HepG2 (cell line): ENCODE data around the gene ANKS3. TPM values are rescaled to one million over a fixed set of nuclear protein-coding genes. Genes with fewer than 3 reads are reported as not detected.
A peak's percentile ranks its signal among the peaks of the same experiment; 100 is the strongest.

Source experiments
- CBX2 ChIP-seq, 2 experiments: fragments of 200-600 bp in 1 of 2; sonication (generic); formaldehyde crosslinking in 1 of 2; IDR thresholded peaks; 2 replicates each; pipeline versions ENCODE4 v1.7.0 to v1.8.1; 2018 to 2022; ENCODE audit warnings: low read depth in 2 of 2, low read length in 1 of 2, mild to moderate bottlenecking in 1 of 2, missing genetic modification reagents in 1 of 2
- CBX5 ChIP-seq: sonication (generic); formaldehyde crosslinking; IDR thresholded peaks from 2 replicates; pipeline ENCODE4 v1.4.0; 2020; ENCODE audit warnings: missing genetic modification reagents, borderline replicate concordance
- KAT8 ChIP-seq: IDR thresholded peaks from 2 replicates; pipeline ENCODE4 v1.6.1; 2016; ENCODE audit warnings: missing genetic modification reagents, missing compliant biosample characterization
- KDM5B ChIP-seq: sonication (generic); formaldehyde crosslinking; IDR thresholded peaks from 2 replicates; pipeline ENCODE4 v1.4.0; 2020; ENCODE audit warnings: missing genetic modification reagents, mild to moderate bottlenecking, borderline replicate concordance
- NFYC ChIP-seq: IDR thresholded peaks from 2 replicates; pipeline ENCODE4 v1.6.1; 2016; ENCODE audit warnings: missing genetic modification reagents, missing compliant biosample characterization
- POLR2AphosphoS5 ChIP-seq: IDR thresholded peaks from 2 replicates; pipeline ENCODE4 v1.6.1; 2012; ENCODE audit warnings: low read depth, low read length
- SKI ChIP-seq: fragments of 450-650 bp; IDR thresholded peaks from one replicate; pipeline ENCODE4 v1.6.1; 2018; ENCODE audit warnings: mild to moderate bottlenecking; ENCODE audit not compliant: partially characterized antibody
- ZFX ChIP-seq: sonication (generic); formaldehyde crosslinking; IDR thresholded peaks from 2 replicates; pipeline ENCODE4 v1.4.0; 2020; ENCODE audit warnings: mild to moderate bottlenecking, low read depth, missing genetic modification reagents, moderate library complexity
- ZNF292 ChIP-seq: sonication (generic); formaldehyde crosslinking; IDR thresholded peaks from 2 replicates; pipeline ENCODE4 v1.8.1; 2022; ENCODE audit warnings: mild to moderate bottlenecking, low read depth, missing genetic modification reagents, borderline replicate concordance
- ZNF460 ChIP-seq: sonication (generic); formaldehyde crosslinking; IDR thresholded peaks from 2 replicates; pipeline ENCODE4 v1.5.1; 2020; ENCODE audit warnings: missing genetic modification reagents, mild to moderate bottlenecking, borderline replicate concordance
- ZNF496 ChIP-seq: sonication (generic); formaldehyde crosslinking; IDR thresholded peaks from 2 replicates; pipeline ENCODE4 v1.8.1; 2023; ENCODE audit warnings: mild to moderate bottlenecking, moderate library complexity, missing genetic modification reagents; ENCODE audit not compliant: insufficient replicate concordance
- ZNF557 ChIP-seq: sonication (generic); formaldehyde crosslinking; IDR thresholded peaks from 2 replicates; pipeline ENCODE4 v1.4.0; 2020; ENCODE audit warnings: missing genetic modification reagents
- ZNF713 ChIP-seq: sonication (generic); formaldehyde crosslinking; IDR thresholded peaks from 2 replicates; pipeline ENCODE4 v1.4.0; 2020; ENCODE audit warnings: mild to moderate bottlenecking, missing genetic modification reagents
- ZNF724P ChIP-seq: sonication (generic); formaldehyde crosslinking; IDR thresholded peaks from 2 replicates; pipeline ENCODE4 v1.8.0; 2022; ENCODE audit warnings: missing genetic modification reagents, borderline replicate concordance
- polyA plus RNA-seq, 8 experiments: library from polyadenylated mRNA; depleted of rRNA in 3 of 8; stranded (reverse) in 7 of 8; unstranded in 1 of 8; fragments of >200 nt; fragmentation: Illumina TruSeq in 4 of 8; extraction: Trizol in 4 of 8; gene quantifications; 2 replicates each; pipeline versions ENCODE4 v1.2.1 to v1.2.3, GENCODE V29; 2011 to 2016; ENCODE audit warnings: low read depth in 4 of 8, missing spikeins in 1 of 8, mixed read lengths in 1 of 8; ENCODE audit not compliant: insufficient read depth in 1 of 8
- total RNA-seq, 5 experiments: library from RNA; depleted of rRNA; stranded (reverse); fragments of >200 nt; fragmentation: Illumina TruSeq; extraction: Trizol; gene quantifications; 2 replicates each; pipeline ENCODE4 v1.2.3, GENCODE V29; 2016; ENCODE audit warnings: low read depth in 1 of 5
- TF ChIP-seq, protein P1 (sequence below): sonication (generic); formaldehyde crosslinking; IDR thresholded peaks from 2 replicates; pipeline ENCODE4 v1.4.0; 2020; ENCODE audit warnings: missing genetic modification reagents, borderline replicate concordance
- TF ChIP-seq, protein P2 (sequence below), 2 experiments: sonication (generic) in 1 of 2; formaldehyde crosslinking in 1 of 2; IDR thresholded peaks; 2 replicates each; pipeline versions ENCODE4 v1.4.0 to v1.6.1; 2016 to 2020; ENCODE audit warnings: borderline replicate concordance in 1 of 2, low read depth in 1 of 2, mild to moderate bottlenecking in 1 of 2, missing genetic modification reagents in 1 of 2
- TF ChIP-seq, protein P3 (sequence below): IDR thresholded peaks from 2 replicates; pipeline ENCODE4 v1.6.1; 2016; ENCODE audit warnings: low read depth, control low read depth

ANKS3 gene
- total and polyA plus RNA-seq, 2 of the 13 experiments (the other 11 are each of a cell fraction or from before 2014, with no cell fraction given): 11.4 to 15.9 TPM

DNA sequence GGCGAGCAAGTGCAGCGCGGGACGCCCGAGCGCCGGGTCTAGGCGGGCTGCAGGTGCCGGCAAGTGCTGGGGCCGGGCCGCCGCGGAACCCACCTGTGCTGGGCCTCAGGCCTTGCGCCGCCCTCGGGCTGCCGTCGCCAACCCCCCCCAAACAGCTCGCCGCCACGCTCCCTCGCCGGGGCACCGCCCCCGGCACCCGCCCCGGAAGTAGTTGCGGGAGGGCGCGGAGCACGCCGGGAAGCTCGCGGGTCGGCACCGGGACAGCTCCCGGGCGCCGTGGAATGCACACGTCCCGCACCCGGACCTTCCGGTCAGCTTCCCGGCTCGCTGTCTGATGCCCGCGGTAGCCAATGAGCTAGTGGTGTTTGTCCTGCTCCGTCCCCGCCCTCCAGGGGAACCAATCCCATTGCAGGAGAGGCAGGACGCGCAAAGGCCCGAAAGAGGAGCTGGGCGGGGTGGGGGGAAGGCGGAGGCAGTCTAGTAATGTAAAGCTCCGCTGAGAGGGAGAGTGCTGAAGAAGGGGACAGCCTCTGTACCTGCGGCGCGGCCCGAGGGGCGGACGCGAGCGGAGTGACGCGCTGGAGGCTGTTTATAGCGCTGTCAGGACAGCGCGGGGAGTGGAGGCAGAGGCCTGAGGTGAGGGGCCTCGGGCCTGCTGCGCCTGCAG, at the start of gene ANKS3, which contains the start of gene DNAAF8 (continued):
- TF ChIP-seq ZFX (CRISPR knock-in tag) (peak; percentile 94), KAT8 (CRISPR knock-in tag) (peak; percentile 94), ZNF496 (CRISPR knock-in tag) (no peak), KDM5B (peak; percentile 97), ZNF460 (no peak), NFYC (CRISPR knock-in tag) (peak; percentile 92), CBX5 (CRISPR knock-in tag) (no peak), SKI (peak; percentile 69), ZNF713 (no peak), CBX2 (IDR thresholded peaks at IDR 0.05; ENCODE audit: low read depth, low read length) (no peak), CBX2 (CRISPR knock-in tag; IDR thresholded peaks at IDR 0.05; ENCODE audit: low read depth) (no peak), POLR2AphosphoS5 (peak; percentile 29; the same call in 1 of the 2 replicates), ZNF724P (CRISPR knock-in tag) (0 out of 2 replicates have a peak, but pooled peaks have one; percentile 54), ZNF557 (CRISPR knock-in tag) (peak; percentile 85; the same call in 1 of the 2 replicates), ZNF292 (no peak)
- TF ChIP-seq, protein P1, sequence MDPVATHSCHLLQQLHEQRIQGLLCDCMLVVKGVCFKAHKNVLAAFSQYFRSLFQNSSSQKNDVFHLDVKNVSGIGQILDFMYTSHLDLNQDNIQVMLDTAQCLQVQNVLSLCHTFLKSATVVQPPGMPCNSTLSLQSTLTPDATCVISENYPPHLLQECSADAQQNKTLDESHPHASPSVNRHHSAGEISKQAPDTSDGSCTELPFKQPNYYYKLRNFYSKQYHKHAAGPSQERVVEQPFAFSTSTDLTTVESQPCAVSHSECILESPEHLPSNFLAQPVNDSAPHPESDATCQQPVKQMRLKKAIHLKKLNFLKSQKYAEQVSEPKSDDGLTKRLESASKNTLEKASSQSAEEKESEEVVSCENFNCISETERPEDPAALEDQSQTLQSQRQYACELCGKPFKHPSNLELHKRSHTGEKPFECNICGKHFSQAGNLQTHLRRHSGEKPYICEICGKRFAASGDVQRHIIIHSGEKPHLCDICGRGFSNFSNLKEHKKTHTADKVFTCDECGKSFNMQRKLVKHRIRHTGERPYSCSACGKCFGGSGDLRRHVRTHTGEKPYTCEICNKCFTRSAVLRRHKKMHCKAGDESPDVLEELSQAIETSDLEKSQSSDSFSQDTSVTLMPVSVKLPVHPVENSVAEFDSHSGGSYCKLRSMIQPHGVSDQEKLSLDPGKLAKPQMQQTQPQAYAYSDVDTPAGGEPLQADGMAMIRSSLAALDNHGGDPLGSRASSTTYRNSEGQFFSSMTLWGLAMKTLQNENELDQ (CRISPR knock-in tag): no peak
- TF ChIP-seq, protein P2, sequence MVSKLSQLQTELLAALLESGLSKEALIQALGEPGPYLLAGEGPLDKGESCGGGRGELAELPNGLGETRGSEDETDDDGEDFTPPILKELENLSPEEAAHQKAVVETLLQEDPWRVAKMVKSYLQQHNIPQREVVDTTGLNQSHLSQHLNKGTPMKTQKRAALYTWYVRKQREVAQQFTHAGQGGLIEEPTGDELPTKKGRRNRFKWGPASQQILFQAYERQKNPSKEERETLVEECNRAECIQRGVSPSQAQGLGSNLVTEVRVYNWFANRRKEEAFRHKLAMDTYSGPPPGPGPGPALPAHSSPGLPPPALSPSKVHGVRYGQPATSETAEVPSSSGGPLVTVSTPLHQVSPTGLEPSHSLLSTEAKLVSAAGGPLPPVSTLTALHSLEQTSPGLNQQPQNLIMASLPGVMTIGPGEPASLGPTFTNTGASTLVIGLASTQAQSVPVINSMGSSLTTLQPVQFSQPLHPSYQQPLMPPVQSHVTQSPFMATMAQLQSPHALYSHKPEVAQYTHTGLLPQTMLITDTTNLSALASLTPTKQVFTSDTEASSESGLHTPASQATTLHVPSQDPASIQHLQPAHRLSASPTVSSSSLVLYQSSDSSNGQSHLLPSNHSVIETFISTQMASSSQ (IDR thresholded peaks at IDR 0.05; ENCODE audit: low read depth): no peak
- TF ChIP-seq, protein P2 (CRISPR knock-in tag; IDR thresholded peaks at IDR 0.05; ENCODE audit: borderline replicate concordance): peak; percentile 44; the same call in 1 of the 2 replicates
- TF ChIP-seq, protein P3, sequence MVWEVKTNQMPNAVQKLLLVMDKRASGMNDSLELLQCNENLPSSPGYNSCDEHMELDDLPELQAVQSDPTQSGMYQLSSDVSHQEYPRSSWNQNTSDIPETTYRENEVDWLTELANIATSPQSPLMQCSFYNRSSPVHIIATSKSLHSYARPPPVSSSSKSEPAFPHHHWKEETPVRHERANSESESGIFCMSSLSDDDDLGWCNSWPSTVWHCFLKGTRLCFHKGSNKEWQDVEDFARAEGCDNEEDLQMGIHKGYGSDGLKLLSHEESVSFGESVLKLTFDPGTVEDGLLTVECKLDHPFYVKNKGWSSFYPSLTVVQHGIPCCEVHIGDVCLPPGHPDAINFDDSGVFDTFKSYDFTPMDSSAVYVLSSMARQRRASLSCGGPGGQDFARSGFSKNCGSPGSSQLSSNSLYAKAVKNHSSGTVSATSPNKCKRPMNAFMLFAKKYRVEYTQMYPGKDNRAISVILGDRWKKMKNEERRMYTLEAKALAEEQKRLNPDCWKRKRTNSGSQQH: peak; percentile 54; the same call in 1 of the 2 replicates
